AG04450 (cell line): ENCODE data around the gene NCR3LG1. TPM values are rescaled to one million over a fixed set of nuclear protein-coding genes. Genes with fewer than 3 reads are reported as not detected.

Experiments used
- CTCF ChIA-PET: fragments of 300-600, 350-600 bp; formaldehyde crosslinking; extraction: SDS; loops from one replicate; lab custom pipeline; 2022; ENCODE audit warnings: antibody characterized with exemption, inconsistent platforms; lab: Charles Lee
- POLR2A ChIA-PET: fragments of 350-600 bp; formaldehyde crosslinking; extraction: SDS; loops from one replicate; lab custom pipeline; 2021; ENCODE audit warnings: antibody characterized with exemption, inconsistent platforms; lab: Yijun Ruan, JAX
- DNase-seq: peaks from one replicate; pipeline ENCODE4 v3.0.0-alpha.2; 2011; ENCODE audit warnings: low read depth, low spot score
- H3K27ac ChIP-seq: one replicate; pipeline ENCODE4 v1.5.1; 2012; ENCODE audit warnings: low read depth, low read length, control low read depth
- H3K27me3 ChIP-seq: one replicate; pipeline ENCODE4 v1.6.0; 2012; ENCODE audit warnings: low read length; ENCODE audit not compliant: control insufficient read depth, insufficient read depth
- H3K4me3 ChIP-seq: 2 replicates; pipeline ENCODE4 v1.5.1; 2011; ENCODE audit warnings: mild to moderate bottlenecking, low read depth, low read length, control low read depth
- H3K9me3 ChIP-seq: 2 replicates; pipeline ENCODE4 v1.5.1; 2012; ENCODE audit warnings: low read length; ENCODE audit not compliant: control insufficient read depth, insufficient read depth
- CTCF ChIP-seq: IDR thresholded peaks from 2 replicates; pipeline ENCODE4 v1.5.1; 2011; ENCODE audit warnings: low read depth, low read length, control low read depth, inconsistent platforms
- polyA plus RNA-seq: library from polyadenylated mRNA; depleted of rRNA; stranded (reverse); fragments of >200 nt; gene quantifications from 2 replicates; pipeline ENCODE4 v1.2.3, GENCODE V29; 2011

The NCR3LG1 gene
- polyA plus RNA-seq, 1 experiment: 3.3 TPM

DNA sequence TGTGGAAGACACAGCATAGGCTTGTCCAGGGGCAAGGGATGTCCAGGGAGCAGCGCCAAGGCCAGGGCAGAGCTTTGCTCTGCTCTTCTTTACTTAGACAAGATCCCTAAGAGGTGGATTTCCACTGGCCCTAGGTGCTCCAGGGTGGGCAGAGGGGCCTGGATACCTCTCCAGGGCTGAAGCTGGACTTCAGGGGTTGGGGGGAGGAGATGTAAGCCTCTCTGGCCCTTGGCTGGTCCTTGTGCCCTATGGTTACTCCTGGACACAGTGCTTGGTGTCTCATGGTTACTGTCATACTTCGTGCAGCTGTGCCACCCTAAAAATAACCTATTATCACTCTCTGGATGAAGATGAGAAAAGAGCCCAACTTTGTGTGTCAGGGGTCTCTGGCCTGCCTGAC lies 49.7 kb downstream of the NCR3LG1 start:
- DNase-seq: no peak
- TF ChIP-seq CTCF: no peak
- no peak overlapping the region for H3K27ac ChIP-seq
- ChIA-PET POLR2A (no interaction called here), CTCF (interaction anchor here (0.6 kb wide), 1 partner anchor 151 kb away, joined by 3 read pairs; no protein-coding TSS in a partner anchor)
- peaks cover 9% of the 10 kb centered on the region for H3K27me3 ChIP-seq
- no peak overlapping the region for H3K4me3 ChIP-seq
- H3K9me3 ChIP-seq: no peaks in the 10 kb centered on the region; the same call in 1 of the 2 replicates

DNA sequence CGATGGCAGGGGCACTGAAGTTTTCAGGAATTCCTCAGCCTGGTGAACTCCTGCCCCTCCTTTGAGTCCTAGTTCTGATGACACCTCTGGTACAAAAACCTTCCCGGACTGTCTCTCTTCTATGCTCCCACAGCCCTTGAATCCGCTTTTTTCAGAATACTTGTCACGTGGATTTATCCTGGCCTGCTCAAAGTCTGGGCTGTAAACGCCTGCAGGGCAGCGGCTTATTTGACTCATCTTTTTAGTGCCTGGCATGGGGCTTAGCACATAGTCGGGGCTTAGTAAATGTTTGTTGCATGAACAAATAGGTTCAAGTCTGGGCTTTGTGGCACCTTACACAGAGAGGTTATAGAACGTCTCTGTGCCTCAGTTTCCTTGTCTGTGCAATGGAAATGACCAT lies 50.2 kb downstream of the NCR3LG1 start:
- no peak for TF ChIP-seq CTCF
- peaks cover 9% of the 10 kb centered on the region for H3K27me3 ChIP-seq
- H3K4me3 ChIP-seq: no peak overlapping the region
- H3K9me3 ChIP-seq: no peaks in the 10 kb centered on the region; the same call in 1 of the 2 replicates
- H3K27ac ChIP-seq: no peak overlapping the region
- POLR2A ChIA-PET: no interaction called here
- DNase-seq: no peak
- CTCF ChIA-PET: interaction anchor here (0.6 kb wide), 1 partner anchor 152 kb away, joined by 3 read pairs; no protein-coding TSS in a partner anchor

DNA sequence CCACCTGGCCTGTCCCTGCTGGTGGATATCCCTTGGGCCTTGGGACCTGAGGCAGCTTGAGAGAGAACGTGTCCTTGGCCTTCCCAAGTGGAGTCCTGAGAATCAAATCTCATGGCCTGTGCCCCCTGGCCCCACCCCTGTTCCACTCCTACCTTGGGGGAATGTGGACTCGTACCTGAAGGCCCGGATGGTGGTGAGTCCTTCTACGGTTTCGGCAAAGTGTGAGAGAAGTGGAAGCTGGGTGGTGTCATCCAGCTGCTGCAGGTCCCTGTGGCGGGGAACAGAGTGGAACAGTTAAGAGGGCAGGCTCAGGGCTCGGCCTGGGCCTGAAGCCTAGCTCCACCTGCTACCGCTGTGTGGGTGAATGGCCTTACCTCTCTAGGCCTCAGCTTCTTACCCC lies 50.9 kb downstream of the NCR3LG1 start:
- POLR2A ChIA-PET: no interaction called here
- Histone ChIP-seq H3K27ac (no peak overlapping the region), H3K4me3 (no peak overlapping the region), H3K9me3 (no peaks in the 10 kb centered on the region; the same call in 1 of the 2 replicates), H3K27me3 (peaks cover 4% of the 10 kb centered on the region)
- no peak for TF ChIP-seq CTCF
- CTCF ChIA-PET: no interaction called here
- no peak for DNase-seq

GRCh38 chr11:17403980-17404759 lies 52.6 kb downstream of the NCR3LG1 start:
- no peaks in the 10 kb centered on the region for H3K27me3 ChIP-seq
- DNase-seq: no peak
- no peak for TF ChIP-seq CTCF
- no peak overlapping the region for H3K4me3 ChIP-seq
- H3K9me3 ChIP-seq: no peaks in the 10 kb centered on the region; the same call in 1 of the 2 replicates
- POLR2A ChIA-PET: no interaction called here
- CTCF ChIA-PET: interaction anchor here (1.2 kb wide), 1 partner anchor 20 kb away, joined by 4 read pairs; no protein-coding TSS in a partner anchor
- H3K27ac ChIP-seq: no peak overlapping the region
